ENCODE results near the gene UGT1A10. TPM values are rescaled to one million over a fixed set of nuclear protein-coding genes. Genes with fewer than 3 reads are reported as not detected.

The UGT1A10 gene
- total RNA-seq, 1 experiment from 2014 or later: not detected

DNA sequence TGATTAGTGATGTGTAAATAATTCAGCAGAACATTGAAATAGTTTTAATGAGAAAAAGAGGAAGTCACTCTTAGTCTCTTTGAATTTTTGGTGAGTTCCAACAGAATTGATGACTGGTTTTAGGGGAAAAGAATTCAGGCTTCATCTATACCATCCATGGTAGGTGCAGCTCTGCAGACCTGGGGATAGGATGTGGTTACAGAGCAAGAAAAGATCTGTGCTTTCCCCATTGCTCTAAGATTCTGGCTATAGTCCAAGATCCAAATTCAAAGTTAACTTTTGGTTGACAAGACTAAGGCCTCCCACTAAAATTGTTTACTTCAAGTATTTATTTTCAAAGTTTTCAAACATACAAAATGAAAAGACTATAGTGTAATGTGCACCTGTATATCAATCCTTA lies 3.6 kb downstream of the UGT1A10 start:
- Histone ChIP-seq H2AK5ac (ENCODE audit: insufficient read length, low read length) (no peak overlapping the region), H3K18ac (ENCODE audit: insufficient read length, low read depth, low read length) (no peak overlapping the region), H2BK15ac (ENCODE audit: low read depth, low read length) (no peak overlapping the region), H3K14ac (ENCODE audit: insufficient read depth, low read length) (no peak overlapping the region), H3K56ac (ENCODE audit: insufficient read length, low read depth, low read length) (no peak overlapping the region), H3K23me2 (ENCODE audit: insufficient read length, low read depth, low read length, poor library complexity, severe bottlenecking) (no peaks in the 10 kb centered on the region), H4K5ac (ENCODE audit: insufficient read length, low read depth, low read length) (no peak overlapping the region), H3K79me1 (ENCODE audit: insufficient read depth, low read depth, low read length, poor library complexity, severe bottlenecking) (no peaks in the 10 kb centered on the region), H2BK120ac (ENCODE audit: low read depth, low read length, poor library complexity, severe bottlenecking) (no peak overlapping the region), H3K27ac (ENCODE audit: insufficient read length, low read depth, low read length) (no peak overlapping the region), H3K4me1 (ENCODE audit: insufficient read depth, low read length) (no peaks in the 10 kb centered on the region), H3K9me3 (ENCODE audit: control insufficient read depth, low read depth, low read length) (no peaks in the 10 kb centered on the region), H2AFZ (ENCODE audit: low read length) (no peak overlapping the region), H3T11ph (ENCODE audit: low read length) (no peak overlapping the region), H3K27me3 (ENCODE audit: insufficient read depth, low read length) (no peaks in the 10 kb centered on the region), H2BK20ac (ENCODE audit: low read depth, low read length, poor library complexity, severe bottlenecking) (no peak overlapping the region), H3K9ac (ENCODE audit: extremely low read depth, insufficient read length, low read length) (no peak overlapping the region), H4K91ac (ENCODE audit: insufficient read length, low read depth, low read length) (no peak overlapping the region), H4K8ac (replicated peaks; ENCODE audit: insufficient read length, low read depth, low read length) (no peak overlapping the region), H3K79me2 (ENCODE audit: insufficient read depth, low read length) (no peaks in the 10 kb centered on the region), H2BK12ac (ENCODE audit: insufficient read length, low read depth, low read length) (no peak overlapping the region), H3K23ac (ENCODE audit: insufficient read length, low read depth, low read length) (no peak overlapping the region), H3K4ac (ENCODE audit: low read depth, low read length) (no peak overlapping the region), H3K4me2 (ENCODE audit: insufficient read depth, insufficient read length, low read length) (no peak overlapping the region), H4K20me1 (ENCODE audit: control insufficient read depth, insufficient read depth, insufficient read length) (no peaks in the 10 kb centered on the region), H2BK5ac (ENCODE audit: insufficient read length, low read length) (no peak overlapping the region)
- peaks cover 7% of the 10 kb centered on the region in 2 experiments for H3K9me3 Mint-ChIP-seq
- H3K27me3 Mint-ChIP-seq (ENCODE audit: low read depth): peaks cover 5% of the 10 kb centered on the region
- no peak for TF ChIP-seq CTCF (conservative IDR thresholded peaks at IDR 0.05)
- H3K36me3 Mint-ChIP-seq (ENCODE audit: insufficient read depth in 1 of 3, low read depth in 3 of 3): peaks cover 0 to 5% (median 4%) of the 10 kb centered on the region in 3 experiments; a peak in 3 of 7 replicates
- H3K4me3 Mint-ChIP-seq: no peak overlapping the region
- no peaks in the 10 kb centered on the region for H3K4me1 Mint-ChIP-seq
- no peak for DNase-seq
- H3K27ac Mint-ChIP-seq: no peak overlapping the region
